Left lobe of liver (tissue), 2 donors: ENCODE data around the gene SP9. TPM values are rescaled to one million over a fixed set of nuclear protein-coding genes. Genes with fewer than 3 reads are reported as not detected.

Source experiments
- ATAC-seq: fragments of 200-7000 bp; cut with Tn5 transposase; one replicate; pipeline ENCODE4 v1.9.1; 2020; ENCODE audit warnings: mild to moderate bottlenecking, moderate library complexity
- DNase-seq: peaks from one replicate; pipeline ENCODE4 v3.0.0-alpha.2; 2020; ENCODE audit warnings: low spot score
- total RNA-seq: library from RNA; stranded (reverse); gene quantifications from one replicate; pipeline ENCODE4 v1.2.1, GENCODE V29; 2021
- donor health status: DM: no; HTN: no; CAD: no; lungs with moderate emphysema.
- donor health status: DM: no; HTN: yes; CAD: no.

SP9 gene
- total RNA-seq, 1 donor from 2014 or later, result not detected

- peak; percentile 42 for ATAC-seq
- DNase-seq, result no peak
Measured at GRCh38 chr2:174333372-174334277, 1.1 kb upstream of the SP9 start.

- ATAC-seq, result no peak
- no peak for DNase-seq
Measured at GRCh38 chr2:174334278-174334715, 457 bp upstream of the SP9 start.

GRCh38 chr2:174335254-174335987 is 667 bp downstream of the SP9 start:
- DNase-seq (no peak), ATAC-seq (no peak)

DNA sequence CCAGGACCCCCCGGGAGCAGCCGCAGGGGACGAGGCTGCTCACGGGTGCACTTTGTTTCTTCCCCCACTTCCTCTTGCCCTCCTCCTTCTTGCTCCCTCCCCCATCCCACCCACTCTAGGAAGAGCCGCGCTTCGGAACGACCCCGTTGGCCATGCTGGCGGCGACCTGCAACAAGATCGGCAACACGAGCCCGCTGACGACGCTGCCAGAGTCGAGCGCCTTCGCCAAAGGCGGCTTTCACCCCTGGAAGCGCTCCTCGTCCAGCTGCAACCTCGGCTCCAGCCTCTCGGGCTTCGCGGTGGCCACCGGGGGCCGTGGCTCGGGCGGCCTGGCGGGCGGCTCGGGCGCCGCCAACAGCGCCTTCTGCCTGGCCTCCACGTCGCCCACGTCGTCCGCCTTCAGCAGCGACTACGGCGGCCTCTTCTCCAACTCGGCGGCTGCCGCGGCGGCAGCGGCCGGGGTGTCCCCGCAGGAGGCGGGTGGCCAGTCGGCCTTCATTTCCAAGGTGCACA is 1.3 kb downstream of the SP9 start:
- no peak for ATAC-seq
- DNase-seq, result no peak

DNA sequence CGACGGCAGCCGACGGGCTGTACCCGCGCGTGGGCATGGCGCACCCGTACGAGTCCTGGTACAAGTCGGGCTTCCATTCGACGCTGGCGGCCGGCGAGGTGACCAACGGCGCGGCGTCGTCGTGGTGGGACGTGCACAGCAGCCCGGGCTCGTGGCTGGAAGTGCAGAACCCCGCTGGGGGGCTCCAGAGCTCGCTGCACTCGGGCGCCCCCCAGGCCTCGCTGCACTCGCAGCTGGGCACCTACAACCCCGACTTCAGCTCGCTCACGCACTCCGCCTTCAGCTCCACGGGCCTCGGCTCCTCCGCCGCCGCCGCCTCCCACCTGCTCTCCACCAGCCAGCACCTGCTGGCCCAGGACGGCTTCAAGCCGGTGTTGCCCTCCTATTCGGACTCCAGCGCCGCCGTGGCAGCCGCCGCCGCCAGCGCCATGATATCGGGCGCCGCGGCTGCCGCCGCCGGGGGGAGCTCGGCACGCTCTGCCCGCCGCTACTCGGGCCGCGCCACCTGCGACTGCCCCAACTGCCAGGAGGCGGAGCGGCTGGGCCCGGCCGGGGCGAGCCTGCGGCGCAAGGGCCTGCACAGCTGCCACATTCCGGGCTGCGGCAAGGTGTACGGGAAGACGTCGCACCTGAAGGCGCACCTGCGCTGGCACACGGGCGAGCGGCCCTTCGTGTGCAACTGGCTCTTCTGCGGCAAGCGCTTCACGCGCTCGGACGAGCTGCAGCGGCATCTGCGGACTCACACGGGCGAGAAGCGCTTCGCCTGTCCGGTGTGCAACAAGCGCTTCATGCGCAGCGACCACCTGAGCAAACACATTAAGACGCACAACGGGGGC is 2.0 kb downstream of the SP9 start:
- ATAC-seq (peak; percentile 46), DNase-seq (no peak)

- ATAC-seq (no peak), DNase-seq (no peak)
Measured at GRCh38 chr2:174337337-174338146, 2.8 kb downstream of the SP9 start.

GRCh38 chr2:174338147-174338605 is 3.4 kb downstream of the SP9 start:
- ATAC-seq, result no peak
- no peak for DNase-seq

- ATAC-seq (no peak), DNase-seq (no peak)
Measured at GRCh38 chr2:174338671-174339560, 4.2 kb downstream of the SP9 start.

- DNase-seq (no peak), ATAC-seq (no peak)
Measured at GRCh38 chr2:174339561-174340399, 5.0 kb downstream of the SP9 start.

- ATAC-seq (no peak), DNase-seq (no peak)
Measured at GRCh38 chr2:174340400-174341292, 5.9 kb downstream of the SP9 start.

- peak; percentile 86 for DNase-seq
- peak; percentile 95 for ATAC-seq
Measured at GRCh38 chr2:174341293-174341994, 6.7 kb downstream of the SP9 start.

GRCh38 chr2:174341995-174342685 is 7.4 kb downstream of the SP9 start:
- DNase-seq, result no peak
- ATAC-seq, result peak; percentile 20

DNA sequence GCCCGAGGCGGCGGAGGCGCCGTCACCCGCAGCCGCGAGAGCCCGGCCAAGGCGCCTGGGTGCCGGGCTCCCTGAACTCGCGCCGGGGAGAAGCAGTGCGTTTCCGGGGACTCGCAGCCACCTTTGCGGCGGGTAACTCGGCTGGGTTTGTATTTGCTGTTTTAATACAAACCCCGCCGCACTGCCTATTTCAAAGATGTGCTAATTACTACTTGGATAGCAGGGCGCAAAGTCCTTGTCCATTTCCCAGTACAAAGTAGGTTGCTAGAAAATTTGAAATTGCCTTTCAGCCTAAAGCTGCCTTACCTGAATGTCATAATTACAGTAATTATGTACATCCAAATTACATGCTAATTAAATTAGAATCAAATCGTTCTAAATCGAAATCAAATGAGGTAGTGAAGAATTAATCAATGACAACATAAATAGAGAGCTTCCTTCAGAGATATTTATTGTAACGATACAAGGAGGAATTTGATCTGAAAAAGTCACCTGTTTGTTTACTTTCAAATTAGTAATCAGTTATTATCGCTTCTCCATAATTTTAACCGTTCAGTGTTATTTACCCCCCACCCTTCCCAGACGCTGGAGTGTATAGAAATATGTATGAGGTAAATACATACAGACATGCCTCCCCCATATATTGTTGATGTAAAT is 8.1 kb downstream of the SP9 start:
- DNase-seq (no peak), ATAC-seq (no peak)

- ATAC-seq, result no peak
- DNase-seq, result no peak
Measured at GRCh38 chr2:174343343-174343622, 8.5 kb downstream of the SP9 start.

DNA sequence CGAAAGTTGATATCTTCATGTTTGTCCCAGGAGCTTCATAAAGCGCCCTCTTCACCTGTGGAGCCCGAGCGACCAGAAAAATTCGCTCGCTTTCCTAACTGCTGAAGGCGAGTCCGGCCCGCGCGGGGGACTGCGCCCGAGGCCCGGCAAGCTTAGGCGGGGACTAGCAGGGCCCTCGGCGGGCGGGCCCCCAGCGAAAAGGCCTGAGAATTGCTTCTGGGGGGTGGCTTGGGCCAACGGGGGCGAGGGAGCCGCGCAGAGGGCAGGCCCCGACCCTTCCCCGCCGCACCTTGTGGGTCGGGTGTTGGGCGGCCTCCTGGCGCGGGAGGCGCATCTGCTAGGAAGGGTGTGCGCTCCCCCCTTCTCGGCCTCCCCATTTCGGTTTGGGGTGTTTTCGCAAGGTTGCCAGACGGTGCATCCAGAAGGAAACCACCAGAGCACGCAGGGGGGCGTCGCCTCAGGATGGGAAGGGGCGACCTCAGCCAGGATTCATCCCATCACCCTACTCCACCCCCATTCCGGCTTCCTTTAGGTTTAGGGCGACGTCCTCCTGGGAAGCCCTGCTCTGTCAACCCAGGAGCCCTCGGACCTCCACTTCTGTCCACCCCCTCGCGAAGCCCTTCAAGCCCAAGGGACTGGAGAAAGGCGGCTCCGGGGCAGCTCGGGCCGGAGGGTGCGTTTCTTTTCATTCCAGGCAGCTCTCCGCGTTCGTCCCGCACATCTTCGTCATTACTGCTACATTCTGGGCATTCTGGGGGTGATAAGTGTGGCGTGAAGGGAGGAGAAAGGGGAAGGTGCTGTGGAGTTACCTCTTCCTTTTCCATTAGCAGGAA is 9.1 kb downstream of the SP9 start:
- ATAC-seq, result no peak
- no peak for DNase-seq
